BE2C (cell line): ENCODE measurements around the gene ARHGAP22.

Experiments used
- DNase-seq: peaks from one replicate; pipeline ENCODE4 v3.0.0-alpha.2; 2020
- H3K27me3 ChIP-seq: fragments of 250-450 bp; sonication (Bioruptor Pico); 2 replicates; pipeline ENCODE4 v1.5.1; 2020; ENCODE audit warnings: mild to moderate bottlenecking
- H3K36me3 ChIP-seq: fragments of 250-450 bp; sonication (Bioruptor Pico); 2 replicates; pipeline ENCODE4 v1.5.1; 2020; ENCODE audit warnings: mild to moderate bottlenecking
- H3K4me1 ChIP-seq: fragments of 250-450 bp; sonication (Bioruptor Pico); 2 replicates; pipeline ENCODE4 v1.5.1; 2020
- H3K4me3 ChIP-seq: 2 replicates; pipeline ENCODE4 v1.5.1; 2011; ENCODE audit warnings: low read depth, low read length
- H3K9me3 ChIP-seq: fragments of 250-450 bp; sonication (Bioruptor Pico); 2 replicates; pipeline ENCODE4 v1.5.1; 2020
- CTCF ChIP-seq: IDR thresholded peaks from 2 replicates; pipeline ENCODE4 v1.5.1; 2012; ENCODE audit warnings: mild to moderate bottlenecking, low read depth, low read length

Gene ARHGAP22

GRCh38 chr10:48606530-48607355, 1.9 kb upstream of the ARHGAP22 start:
- H3K4me3 ChIP-seq, result no peak overlapping the region
- no peak for TF ChIP-seq CTCF
- H3K27me3 ChIP-seq, result peaks cover 5% of the 10 kb centered on the region; the same call in 1 of the 2 replicates
- DNase-seq, result no peak
- no peaks in the 10 kb centered on the region for H3K4me1 ChIP-seq
- H3K9me3 ChIP-seq, result no peaks in the 10 kb centered on the region
- H3K36me3 ChIP-seq, result no peaks in the 10 kb centered on the region

- Histone ChIP-seq H3K4me1 (no peaks in the 10 kb centered on the region), H3K9me3 (no peaks in the 10 kb centered on the region), H3K4me3 (no peak overlapping the region), H3K27me3 (peaks cover 5% of the 10 kb centered on the region; the same call in 1 of the 2 replicates), H3K36me3 (no peaks in the 10 kb centered on the region)
- TF ChIP-seq CTCF, result no peak
- no peak for DNase-seq
Observed at GRCh38 chr10:48605786-48606529, 1.1 kb upstream of the ARHGAP22 start.

- Histone ChIP-seq H3K4me1 (no peaks in the 10 kb centered on the region), H3K9me3 (no peaks in the 10 kb centered on the region), H3K4me3 (peak overlapping the region; percentile 53), H3K27me3 (peaks cover 5% of the 10 kb centered on the region; the same call in 1 of the 2 replicates), H3K36me3 (no peaks in the 10 kb centered on the region)
- DNase-seq, result no peak
- no peak for TF ChIP-seq CTCF
Observed at GRCh38 chr10:48604039-48604990, 558 bp downstream of the ARHGAP22 start.

- no peak for TF ChIP-seq CTCF
- DNase-seq, result no peak
- Histone ChIP-seq H3K36me3 (no peaks in the 10 kb centered on the region), H3K4me3 (no peak overlapping the region), H3K4me1 (no peaks in the 10 kb centered on the region), H3K9me3 (no peaks in the 10 kb centered on the region), H3K27me3 (peaks cover 5% of the 10 kb centered on the region; the same call in 1 of the 2 replicates)
Observed at GRCh38 chr10:48603421-48604038, 1.3 kb downstream of the ARHGAP22 start.

- no peak overlapping the region for H3K4me3 ChIP-seq
- TF ChIP-seq CTCF, result no peak
Observed at GRCh38 chr10:48602401-48603135, 2.3 kb downstream of the ARHGAP22 start.

More at GRCh38 chr10:48602401-48603135, 2.3 kb downstream of the ARHGAP22 start:
- Histone ChIP-seq H3K4me1 (no peaks in the 10 kb centered on the region), H3K27me3 (peaks cover 5% of the 10 kb centered on the region; the same call in 1 of the 2 replicates), H3K9me3 (no peaks in the 10 kb centered on the region), H3K36me3 (no peaks in the 10 kb centered on the region)
- DNase-seq, result no peak
